ENCODE measurements around the gene PLXNA2.

The PLXNA2 gene

GRCh38 chr1:208028526-208028925 is 215.7 kb downstream of the PLXNA2 start:
- no peak overlapping the region for H3K27ac ChIP-seq (ENCODE audit: poor library complexity, severe bottlenecking)
- H3K4me1 ChIP-seq (ENCODE audit: insufficient read depth, poor library complexity, severe bottlenecking): no peaks in the 10 kb centered on the region
- no peaks in the 10 kb centered on the region for H3K36me3 ChIP-seq (ENCODE audit: low read depth)
- no peak overlapping the region for H3K4me3 ChIP-seq (ENCODE audit: severe bottlenecking)
- H3K9me3 ChIP-seq (ENCODE audit: severe bottlenecking): no peaks in the 10 kb centered on the region
- no peak for ATAC-seq (ENCODE audit: low read depth)
- TF ChIP-seq CTCF (IDR thresholded peaks at IDR 0.05; ENCODE audit: poor library complexity, severe bottlenecking): no peak
- no peaks in the 10 kb centered on the region for H3K27me3 ChIP-seq (ENCODE audit: insufficient read depth, poor library complexity, severe bottlenecking)
- no peak for DNase-seq (ENCODE audit: low spot score)

- ATAC-seq (ENCODE audit: low read depth): no peak
- Histone ChIP-seq H3K4me3 (ENCODE audit: severe bottlenecking) (no peak overlapping the region), H3K27ac (ENCODE audit: poor library complexity, severe bottlenecking) (no peak overlapping the region), H3K36me3 (ENCODE audit: low read depth) (no peaks in the 10 kb centered on the region), H3K9me3 (ENCODE audit: severe bottlenecking) (no peaks in the 10 kb centered on the region), H3K4me1 (ENCODE audit: insufficient read depth, poor library complexity, severe bottlenecking) (no peaks in the 10 kb centered on the region), H3K27me3 (ENCODE audit: insufficient read depth, poor library complexity, severe bottlenecking) (no peaks in the 10 kb centered on the region)
- no peak for TF ChIP-seq CTCF (IDR thresholded peaks at IDR 0.05; ENCODE audit: poor library complexity, severe bottlenecking)
- no peak for DNase-seq (ENCODE audit: low spot score)
Measured at GRCh38 chr1:208027861-208028260, 216.3 kb downstream of the PLXNA2 start.

GRCh38 chr1:208026880-208027438 is 217.2 kb downstream of the PLXNA2 start:
- no peak overlapping the region for H3K27ac ChIP-seq (ENCODE audit: poor library complexity, severe bottlenecking)
- no peaks in the 10 kb centered on the region for H3K36me3 ChIP-seq (ENCODE audit: low read depth)
- DNase-seq (ENCODE audit: low spot score) (no peak), ATAC-seq (ENCODE audit: low read depth) (no peak)
- TF ChIP-seq CTCF (IDR thresholded peaks at IDR 0.05; ENCODE audit: poor library complexity, severe bottlenecking): no peak
- no peak overlapping the region for H3K4me3 ChIP-seq (ENCODE audit: severe bottlenecking)
- no peaks in the 10 kb centered on the region for H3K9me3 ChIP-seq (ENCODE audit: severe bottlenecking)
- no peaks in the 10 kb centered on the region for H3K27me3 ChIP-seq (ENCODE audit: insufficient read depth, poor library complexity, severe bottlenecking)
- no peaks in the 10 kb centered on the region for H3K4me1 ChIP-seq (ENCODE audit: insufficient read depth, poor library complexity, severe bottlenecking)

GRCh38 chr1:208025031-208025430 is 219.2 kb downstream of the PLXNA2 start:
- Histone ChIP-seq H3K36me3 (ENCODE audit: low read depth) (no peaks in the 10 kb centered on the region), H3K4me3 (ENCODE audit: severe bottlenecking) (no peak overlapping the region), H3K27me3 (ENCODE audit: insufficient read depth, poor library complexity, severe bottlenecking) (no peaks in the 10 kb centered on the region), H3K27ac (ENCODE audit: poor library complexity, severe bottlenecking) (no peak overlapping the region), H3K4me1 (ENCODE audit: insufficient read depth, poor library complexity, severe bottlenecking) (no peaks in the 10 kb centered on the region), H3K9me3 (ENCODE audit: severe bottlenecking) (no peaks in the 10 kb centered on the region)
- no peak for DNase-seq (ENCODE audit: low spot score)
- ATAC-seq (ENCODE audit: low read depth): no peak
- TF ChIP-seq CTCF (IDR thresholded peaks at IDR 0.05; ENCODE audit: poor library complexity, severe bottlenecking): no peak

GRCh38 chr1:208024406-208024805 is 219.8 kb downstream of the PLXNA2 start:
- ATAC-seq (ENCODE audit: low read depth): no peak
- no peak overlapping the region for H3K27ac ChIP-seq (ENCODE audit: poor library complexity, severe bottlenecking)
- TF ChIP-seq CTCF (IDR thresholded peaks at IDR 0.05; ENCODE audit: poor library complexity, severe bottlenecking): no peak
- no peaks in the 10 kb centered on the region for H3K4me1 ChIP-seq (ENCODE audit: insufficient read depth, poor library complexity, severe bottlenecking)
- H3K27me3 ChIP-seq (ENCODE audit: insufficient read depth, poor library complexity, severe bottlenecking): no peaks in the 10 kb centered on the region
- DNase-seq (ENCODE audit: low spot score): no peak
- H3K4me3 ChIP-seq (ENCODE audit: severe bottlenecking): no peak overlapping the region
- no peaks in the 10 kb centered on the region for H3K36me3 ChIP-seq (ENCODE audit: low read depth)
- no peaks in the 10 kb centered on the region for H3K9me3 ChIP-seq (ENCODE audit: severe bottlenecking)
